IPS-18a (cell line): Measurements from ENCODE around the gene RHBDF1.
"Not testable (repeated sequence)": the region's sequence is repeated elsewhere in the genome, so short reads cannot be mapped to it uniquely, and the experiment has no call there.

ENCODE experiments used
- H3K27ac ChIP-seq: one replicate; pipeline ENCODE4 v1.5.1; 2013; ENCODE audit warnings: low read length
- H3K27me3 ChIP-seq: one replicate; pipeline ENCODE4 v1.6.1; 2013; ENCODE audit warnings: mild to moderate bottlenecking, low read length; ENCODE audit not compliant: control insufficient read depth, insufficient read depth
- H3K36me3 ChIP-seq: one replicate; pipeline ENCODE4 v1.6.1; 2013; ENCODE audit warnings: low read depth, low read length; ENCODE audit not compliant: control insufficient read depth
- H3K4me1 ChIP-seq: one replicate; pipeline ENCODE4 v1.6.1; 2013; ENCODE audit warnings: low read depth, low read length; ENCODE audit not compliant: control insufficient read depth
- H3K4me3 ChIP-seq: one replicate; pipeline ENCODE4 v1.5.1; 2013; ENCODE audit warnings: low read length
- H3K9ac ChIP-seq: one replicate; pipeline ENCODE4 v1.6.1; 2013; ENCODE audit warnings: mild to moderate bottlenecking, low read length, moderate library complexity
- H3K9me3 ChIP-seq: one replicate; pipeline ENCODE4 v1.6.1; 2013; ENCODE audit warnings: low read depth, low read length; ENCODE audit not compliant: control insufficient read depth

Gene RHBDF1

GRCh38 chr16:17062-17765 lies 55.2 kb downstream of the RHBDF1 start:
- not testable (repeated sequence) for H3K9me3 ChIP-seq, H3K4me1 ChIP-seq, H3K27me3 ChIP-seq, H3K36me3 ChIP-seq, H3K27ac ChIP-seq, H3K4me3 ChIP-seq, H3K9ac ChIP-seq

- not testable (repeated sequence) for H3K27me3 ChIP-seq, H3K4me3 ChIP-seq, H3K9ac ChIP-seq, H3K27ac ChIP-seq, H3K9me3 ChIP-seq, H3K36me3 ChIP-seq, H3K4me1 ChIP-seq
Measured at GRCh38 chr16:10772-11171, 61.7 kb downstream of the RHBDF1 start.

DNA sequence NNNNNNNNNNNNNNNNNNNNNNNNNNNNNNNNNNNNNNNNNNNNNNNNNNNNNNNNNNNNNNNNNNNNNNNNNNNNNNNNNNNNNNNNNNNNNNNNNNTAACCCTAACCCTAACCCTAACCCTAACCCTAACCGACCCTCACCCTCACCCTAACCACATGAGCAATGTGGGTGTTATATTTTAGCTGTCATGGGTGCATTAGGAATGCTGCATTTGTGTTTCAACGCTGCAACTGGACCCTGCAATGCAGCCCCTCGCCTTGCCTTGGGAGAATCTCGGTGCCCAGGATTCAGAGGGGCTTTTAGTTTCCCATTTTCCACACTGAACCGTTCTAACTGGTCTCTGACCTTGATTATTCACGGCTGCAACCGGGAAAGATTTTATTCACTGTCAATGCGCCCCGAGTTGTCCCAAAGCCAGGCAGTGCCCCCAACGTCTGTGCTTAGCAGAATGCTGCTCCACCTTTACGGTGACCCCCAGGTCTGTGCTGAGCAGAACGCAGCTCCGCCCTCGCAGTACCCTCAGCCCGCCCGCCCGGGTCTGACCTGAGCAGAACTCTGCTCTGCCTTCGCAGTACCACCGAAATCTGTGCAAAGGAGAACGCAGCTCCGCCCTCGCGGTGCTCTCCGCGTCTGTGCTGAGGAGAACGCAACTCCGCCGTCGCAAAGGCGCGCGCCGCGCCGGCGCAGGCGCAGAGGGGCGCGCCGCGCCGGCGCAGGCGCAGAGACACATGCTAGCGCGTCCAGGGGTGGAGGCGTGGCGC lies 62.3 kb downstream of the RHBDF1 start:
- Histone ChIP-seq H3K4me1 (no peaks in the 10 kb centered on the region), H3K27ac (no peak overlapping the region), H3K4me3 (no peak overlapping the region)

More for the DNA sequence above, 62.3 kb downstream of the RHBDF1 start:
- no peaks in the 10 kb centered on the region for H3K9me3 ChIP-seq
- no peak overlapping the region for H3K9ac ChIP-seq
- H3K36me3 ChIP-seq: no peaks in the 10 kb centered on the region
- no peaks in the 10 kb centered on the region for H3K27me3 ChIP-seq
